Measurements from ENCODE around the gene ASXL1.

DNA sequence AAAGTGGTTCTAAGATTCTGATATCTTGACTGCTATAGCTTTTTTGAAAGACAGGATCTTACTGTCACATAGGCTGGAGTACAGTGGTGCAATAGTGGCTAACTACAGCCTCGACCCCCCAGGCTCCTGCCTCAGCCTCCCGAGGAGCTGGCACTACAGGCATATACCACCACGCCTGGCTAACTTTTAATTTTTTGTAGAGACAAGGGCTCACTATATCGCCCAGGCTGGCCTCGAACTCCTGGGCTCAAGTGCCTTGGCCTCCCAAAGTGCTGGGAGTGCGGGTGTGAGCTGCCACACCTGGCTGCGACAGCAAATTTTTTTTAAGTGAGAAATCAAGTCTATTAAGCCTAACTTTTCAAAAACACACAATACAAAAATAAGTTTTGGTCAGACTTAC, 120.4 kb downstream of the ASXL1 start:
- TF ChIP-seq, protein P1, sequence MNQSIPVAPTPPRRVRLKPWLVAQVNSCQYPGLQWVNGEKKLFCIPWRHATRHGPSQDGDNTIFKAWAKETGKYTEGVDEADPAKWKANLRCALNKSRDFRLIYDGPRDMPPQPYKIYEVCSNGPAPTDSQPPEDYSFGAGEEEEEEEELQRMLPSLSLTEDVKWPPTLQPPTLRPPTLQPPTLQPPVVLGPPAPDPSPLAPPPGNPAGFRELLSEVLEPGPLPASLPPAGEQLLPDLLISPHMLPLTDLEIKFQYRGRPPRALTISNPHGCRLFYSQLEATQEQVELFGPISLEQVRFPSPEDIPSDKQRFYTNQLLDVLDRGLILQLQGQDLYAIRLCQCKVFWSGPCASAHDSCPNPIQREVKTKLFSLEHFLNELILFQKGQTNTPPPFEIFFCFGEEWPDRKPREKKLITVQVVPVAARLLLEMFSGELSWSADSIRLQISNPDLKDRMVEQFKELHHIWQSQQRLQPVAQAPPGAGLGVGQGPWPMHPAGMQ (IDR thresholded peaks at IDR 0.05; ENCODE audit: borderline replicate concordance) = no peak
- TF ChIP-seq, protein P2, sequence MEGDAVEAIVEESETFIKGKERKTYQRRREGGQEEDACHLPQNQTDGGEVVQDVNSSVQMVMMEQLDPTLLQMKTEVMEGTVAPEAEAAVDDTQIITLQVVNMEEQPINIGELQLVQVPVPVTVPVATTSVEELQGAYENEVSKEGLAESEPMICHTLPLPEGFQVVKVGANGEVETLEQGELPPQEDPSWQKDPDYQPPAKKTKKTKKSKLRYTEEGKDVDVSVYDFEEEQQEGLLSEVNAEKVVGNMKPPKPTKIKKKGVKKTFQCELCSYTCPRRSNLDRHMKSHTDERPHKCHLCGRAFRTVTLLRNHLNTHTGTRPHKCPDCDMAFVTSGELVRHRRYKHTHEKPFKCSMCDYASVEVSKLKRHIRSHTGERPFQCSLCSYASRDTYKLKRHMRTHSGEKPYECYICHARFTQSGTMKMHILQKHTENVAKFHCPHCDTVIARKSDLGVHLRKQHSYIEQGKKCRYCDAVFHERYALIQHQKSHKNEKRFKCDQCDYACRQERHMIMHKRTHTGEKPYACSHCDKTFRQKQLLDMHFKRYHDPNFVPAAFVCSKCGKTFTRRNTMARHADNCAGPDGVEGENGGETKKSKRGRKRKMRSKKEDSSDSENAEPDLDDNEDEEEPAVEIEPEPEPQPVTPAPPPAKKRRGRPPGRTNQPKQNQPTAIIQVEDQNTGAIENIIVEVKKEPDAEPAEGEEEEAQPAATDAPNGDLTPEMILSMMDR (IDR thresholded peaks at IDR 0.05 in 2 of 3, conservative IDR thresholded peaks at IDR 0.05 in 1 of 3; ENCODE audit: control insufficient read depth in 2 of 3, extremely low read depth in 1 of 3, insufficient read depth in 1 of 3, low read depth in 3 of 3, low read length in 3 of 3) = no peak
- TF ChIP-seq, protein P3, sequence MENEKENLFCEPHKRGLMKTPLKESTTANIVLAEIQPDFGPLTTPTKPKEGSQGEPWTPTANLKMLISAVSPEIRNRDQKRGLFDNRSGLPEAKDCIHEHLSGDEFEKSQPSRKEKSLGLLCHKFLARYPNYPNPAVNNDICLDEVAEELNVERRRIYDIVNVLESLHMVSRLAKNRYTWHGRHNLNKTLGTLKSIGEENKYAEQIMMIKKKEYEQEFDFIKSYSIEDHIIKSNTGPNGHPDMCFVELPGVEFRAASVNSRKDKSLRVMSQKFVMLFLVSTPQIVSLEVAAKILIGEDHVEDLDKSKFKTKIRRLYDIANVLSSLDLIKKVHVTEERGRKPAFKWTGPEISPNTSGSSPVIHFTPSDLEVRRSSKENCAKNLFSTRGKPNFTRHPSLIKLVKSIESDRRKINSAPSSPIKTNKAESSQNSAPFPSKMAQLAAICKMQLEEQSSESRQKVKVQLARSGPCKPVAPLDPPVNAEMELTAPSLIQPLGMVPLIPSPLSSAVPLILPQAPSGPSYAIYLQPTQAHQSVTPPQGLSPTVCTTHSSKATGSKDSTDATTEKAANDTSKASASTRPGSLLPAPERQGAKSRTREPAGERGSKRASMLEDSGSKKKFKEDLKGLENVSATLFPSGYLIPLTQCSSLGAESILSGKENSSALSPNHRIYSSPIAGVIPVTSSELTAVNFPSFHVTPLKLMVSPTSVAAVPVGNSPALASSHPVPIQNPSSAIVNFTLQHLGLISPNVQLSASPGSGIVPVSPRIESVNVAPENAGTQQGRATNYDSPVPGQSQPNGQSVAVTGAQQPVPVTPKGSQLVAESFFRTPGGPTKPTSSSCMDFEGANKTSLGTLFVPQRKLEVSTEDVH (IDR thresholded peaks at IDR 0.05; ENCODE audit: low read depth, partially characterized antibody) = no peak
- TF ChIP-seq, protein P4, sequence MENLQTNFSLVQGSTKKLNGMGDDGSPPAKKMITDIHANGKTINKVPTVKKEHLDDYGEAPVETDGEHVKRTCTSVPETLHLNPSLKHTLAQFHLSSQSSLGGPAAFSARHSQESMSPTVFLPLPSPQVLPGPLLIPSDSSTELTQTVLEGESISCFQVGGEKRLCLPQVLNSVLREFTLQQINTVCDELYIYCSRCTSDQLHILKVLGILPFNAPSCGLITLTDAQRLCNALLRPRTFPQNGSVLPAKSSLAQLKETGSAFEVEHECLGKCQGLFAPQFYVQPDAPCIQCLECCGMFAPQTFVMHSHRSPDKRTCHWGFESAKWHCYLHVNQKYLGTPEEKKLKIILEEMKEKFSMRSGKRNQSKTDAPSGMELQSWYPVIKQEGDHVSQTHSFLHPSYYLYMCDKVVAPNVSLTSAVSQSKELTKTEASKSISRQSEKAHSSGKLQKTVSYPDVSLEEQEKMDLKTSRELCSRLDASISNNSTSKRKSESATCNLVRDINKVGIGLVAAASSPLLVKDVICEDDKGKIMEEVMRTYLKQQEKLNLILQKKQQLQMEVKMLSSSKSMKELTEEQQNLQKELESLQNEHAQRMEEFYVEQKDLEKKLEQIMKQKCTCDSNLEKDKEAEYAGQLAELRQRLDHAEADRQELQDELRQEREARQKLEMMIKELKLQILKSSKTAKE (IDR thresholded peaks at IDR 0.05; ENCODE audit: low read depth, poor library complexity, severe bottlenecking) = no peak
